Retinal pigment epithelial cell (primary cell): ENCODE results near the gene URB1.
"Not testable (repeated sequence)": the region's sequence is repeated elsewhere in the genome, so short reads cannot be mapped to it uniquely, and the experiment has no call there.

Experiments used
- DNase-seq: peaks from one replicate; pipeline ENCODE4 v3.0.0-alpha.2; 2010; ENCODE audit warnings: low read depth
- H3K4me3 ChIP-seq: 2 replicates; pipeline ENCODE4 v1.5.1; 2011; ENCODE audit warnings: mild to moderate bottlenecking, low read length, control low read depth, moderate library complexity
- TF ChIP-seq, protein P1 (sequence below): conservative IDR thresholded peaks from 2 replicates; pipeline ENCODE4 v1.5.1; 2011; ENCODE audit warnings: low read depth, low read length, control low read depth, inconsistent platforms

URB1 gene

GRCh38 chr21:32372755-32373154, 20.1 kb downstream of the URB1 start:
- TF ChIP-seq, protein P1, sequence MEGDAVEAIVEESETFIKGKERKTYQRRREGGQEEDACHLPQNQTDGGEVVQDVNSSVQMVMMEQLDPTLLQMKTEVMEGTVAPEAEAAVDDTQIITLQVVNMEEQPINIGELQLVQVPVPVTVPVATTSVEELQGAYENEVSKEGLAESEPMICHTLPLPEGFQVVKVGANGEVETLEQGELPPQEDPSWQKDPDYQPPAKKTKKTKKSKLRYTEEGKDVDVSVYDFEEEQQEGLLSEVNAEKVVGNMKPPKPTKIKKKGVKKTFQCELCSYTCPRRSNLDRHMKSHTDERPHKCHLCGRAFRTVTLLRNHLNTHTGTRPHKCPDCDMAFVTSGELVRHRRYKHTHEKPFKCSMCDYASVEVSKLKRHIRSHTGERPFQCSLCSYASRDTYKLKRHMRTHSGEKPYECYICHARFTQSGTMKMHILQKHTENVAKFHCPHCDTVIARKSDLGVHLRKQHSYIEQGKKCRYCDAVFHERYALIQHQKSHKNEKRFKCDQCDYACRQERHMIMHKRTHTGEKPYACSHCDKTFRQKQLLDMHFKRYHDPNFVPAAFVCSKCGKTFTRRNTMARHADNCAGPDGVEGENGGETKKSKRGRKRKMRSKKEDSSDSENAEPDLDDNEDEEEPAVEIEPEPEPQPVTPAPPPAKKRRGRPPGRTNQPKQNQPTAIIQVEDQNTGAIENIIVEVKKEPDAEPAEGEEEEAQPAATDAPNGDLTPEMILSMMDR, result no peak
- no peak overlapping the region for H3K4me3 ChIP-seq
- no peak for DNase-seq

DNA sequence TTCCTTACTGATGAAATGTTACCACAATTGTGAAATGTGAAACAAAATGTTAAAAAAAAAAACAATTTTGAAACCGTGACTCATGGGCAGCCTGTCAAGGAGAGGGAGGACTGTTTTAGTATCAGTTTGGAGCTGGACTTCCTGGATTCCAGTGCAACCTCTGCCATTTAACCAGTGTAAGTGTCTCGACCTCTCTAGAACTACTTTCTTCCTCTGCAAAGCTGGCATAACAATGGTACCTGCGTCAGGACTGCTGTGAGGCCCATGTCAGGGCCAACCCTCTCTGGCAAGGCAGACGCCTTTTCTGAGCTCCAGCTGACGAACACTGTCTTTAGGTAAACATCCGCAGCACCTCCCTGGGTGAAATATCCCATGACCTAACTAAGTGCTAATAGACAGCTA, 20.9 kb downstream of the URB1 start:
- no peak for DNase-seq
- H3K4me3 ChIP-seq, result no peak overlapping the region
- TF ChIP-seq, protein P1, result no peak

GRCh38 chr21:32370998-32371766, 21.6 kb downstream of the URB1 start:
- no peak for DNase-seq
- no peak overlapping the region for H3K4me3 ChIP-seq
- TF ChIP-seq, protein P1, result no peak

DNA sequence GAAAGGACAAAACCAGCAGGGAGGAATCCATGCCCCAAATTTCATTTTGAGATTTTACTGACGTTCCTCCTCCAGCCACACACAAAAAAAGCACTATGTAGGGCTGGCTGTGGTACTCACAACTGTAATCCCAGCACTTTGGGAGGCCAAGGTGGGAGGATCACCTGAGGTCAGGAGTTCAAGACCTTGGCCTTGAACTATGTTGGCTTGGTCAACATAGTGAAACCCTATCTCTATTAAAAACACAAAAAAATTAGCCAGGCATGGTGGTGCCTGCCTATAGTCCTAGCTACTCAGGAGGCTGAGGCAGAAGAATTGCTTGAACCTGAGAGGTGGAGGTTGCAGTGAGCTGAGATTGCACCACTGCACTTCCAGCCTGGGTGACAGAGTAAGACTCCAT, 23.9 kb downstream of the URB1 start:
- DNase-seq, result not testable (repeated sequence)

GRCh38 chr21:32368386-32368785, 24.4 kb downstream of the URB1 start:
- no peak overlapping the region for H3K4me3 ChIP-seq
- no peak for DNase-seq
- TF ChIP-seq, protein P1, result no peak

More for the DNA sequence above, 23.9 kb downstream of the URB1 start:
- H3K4me3 ChIP-seq, result not testable (repeated sequence)

DNA sequence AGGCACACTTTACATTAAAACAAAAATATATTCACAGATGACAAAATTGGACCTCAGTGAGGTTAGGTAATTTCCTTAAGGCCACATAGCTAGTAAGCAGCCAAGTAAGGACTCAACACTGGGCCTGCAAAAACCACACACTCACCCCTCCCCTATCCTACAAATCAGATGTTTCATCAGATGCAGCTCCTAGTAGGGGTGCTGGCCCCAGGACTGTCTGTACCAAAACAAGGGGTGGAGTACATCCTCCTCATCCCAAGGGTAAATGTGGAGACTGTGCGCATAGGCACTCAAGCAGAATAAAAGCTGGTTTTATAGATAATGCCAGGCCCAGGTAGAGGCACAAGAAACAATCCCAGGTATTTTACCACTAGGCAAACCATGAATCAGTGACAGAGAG, 25.7 kb downstream of the URB1 start:
- DNase-seq, result no peak
- no peak overlapping the region for H3K4me3 ChIP-seq
- TF ChIP-seq, protein P1, result no peak

GRCh38 chr21:32366191-32366590, 26.6 kb downstream of the URB1 start:
- TF ChIP-seq, protein P1, result no peak
- DNase-seq, result no peak
- H3K4me3 ChIP-seq, result no peak overlapping the region
